Motor neuron (in vitro differentiated cells): ENCODE measurements around the gene CELSR1. TPM values are rescaled to one million over a fixed set of nuclear protein-coding genes. Genes with fewer than 3 reads are reported as not detected.

Experiments
- ATAC-seq, 8 experiments: fragments of 200-7000 bp; cut with Tn5 transposase; replicated peaks in 6 of 8; 2 replicates each; pipeline ENCODE4 v1.8.0; 2021; ENCODE audit warnings: mild to moderate bottlenecking in 8 of 8, moderate library complexity in 8 of 8
- H3K27ac ChIP-seq, 2 donors: fragments of 250-450 bp; sonication (Bioruptor Pico); 2 replicates each; pipeline ENCODE4 v1.9.0; 2021; ENCODE audit warnings: antibody characterized with exemption in 2 of 2, mild to moderate bottlenecking in 2 of 2, moderate library complexity in 1 of 2
- H3K4me1 ChIP-seq, 2 donors: fragments of 250-450 bp; sonication (Bioruptor Pico); replicated peaks in 1 of 2; 2 replicates each; pipeline ENCODE4 v1.6.1; 2021; ENCODE audit warnings: antibody characterized with exemption in 2 of 2, mild to moderate bottlenecking in 2 of 2, moderate library complexity in 1 of 2
- H3K4me3 ChIP-seq, 5 donors: fragments of 250-450 bp; sonication (Bioruptor Pico); 2 replicates each; pipeline ENCODE4 v1.9.0; 2021; ENCODE audit warnings: antibody characterized with exemption in 5 of 5, mild to moderate bottlenecking in 5 of 5, moderate library complexity in 4 of 5
- WGBS, 10 experiments: fragments of 450-650 bp; shearing (Covaris generic); methylation state at CpG; one replicate each; pipeline ENCODE4 v1.0.0; 2022; 5-methylcytosine and 5-hydroxymethylcytosine counted together
- in situ Hi-C, 9 experiments: fragments of 400-800 bp; cut with MboI; loops; one replicate each; pipeline ENCODE4 v1.15.0; 2021; ENCODE audit warnings: low sequenced_read_pairs in 9 of 9, low pct_unique_long_range_greater_than_20kb in 2 of 9; ENCODE audit not compliant: unreplicated experiment in 9 of 9
- total RNA-seq, 8 experiments: library from RNA; unstranded; fragments of 300-600 nt; gene quantifications; 2 replicates each; pipeline versions ENCODE4 v1.2.3 to v1.2.4, GENCODE V29; 2022

CELSR1 gene
- total RNA-seq, 8 experiments from 2014 or later = 0.76 to 26.6 (median 4.7) TPM

GRCh38 chr22:46368871-46369715, 168.3 kb downstream of the CELSR1 start:
- in situ Hi-C loops = loop anchor here in 4 of 9 experiments (10.0 to 25.0 kb wide), 2 partner anchors 168 to 176 kb away; partner anchors contain the start of gene CELSR1 (in 3 of the 4)
- WGBS, 10 experiments = 92 to 100% (median 100%) methylated on average over 1 to 6 of the region's 31 CpGs; no CpG with 5 or more reads in 7 of the 10 experiments

GRCh38 chr22:46368422-46368821, 169.0 kb downstream of the CELSR1 start:
- ATAC-seq = peak in 1 of 8 experiments; percentile 1
- peaks cover 3 to 6% of the 10 kb centered on the region in 2 donors for H3K4me1 ChIP-seq
- H3K4me3 ChIP-seq = no peak overlapping the region
- in situ Hi-C loops = loop anchor here in 4 of 9 experiments (10.0 to 25.0 kb wide), 2 partner anchors 169 to 176 kb away; partner anchors contain the start of gene CELSR1 (in 3 of the 4)
- 67 to 83% (median 72%) methylated on average over 3 to 5 of the region's 12 CpGs; no CpG with 5 or more reads in 7 of the 10 experiments for WGBS, 10 experiments
- H3K27ac ChIP-seq = no peak overlapping the region

More at GRCh38 chr22:46368871-46369715, 168.3 kb downstream of the CELSR1 start:
- no peak for ATAC-seq
- H3K27ac ChIP-seq = no peak overlapping the region
- H3K4me1 ChIP-seq = peaks cover 3 to 4% of the 10 kb centered on the region in 2 donors
- no peak overlapping the region for H3K4me3 ChIP-seq

GRCh38 chr22:46367707-46368191, 169.7 kb downstream of the CELSR1 start:
- peaks cover 3 to 6% of the 10 kb centered on the region in 2 donors for H3K4me1 ChIP-seq
- H3K27ac ChIP-seq = no peak overlapping the region
- in situ Hi-C loops = loop anchor here in 4 of 9 experiments (10.0 to 25.0 kb wide), 2 partner anchors 170 to 177 kb away; partner anchors contain the start of gene CELSR1 (in 3 of the 4)
- no peak overlapping the region for H3K4me3 ChIP-seq
- WGBS, 10 experiments = 39 to 75% (median 56%) methylated on average over 1 to 5 of the region's 19 CpGs; no CpG with 5 or more reads in 6 of the 10 experiments
- ATAC-seq = peak; percentile 41 to 89 (median 62)

GRCh38 chr22:46366801-46367706, 170.4 kb downstream of the CELSR1 start:
- peak in 4 of 8 experiments; percentile 13 to 21 (median 18) for ATAC-seq
- H3K4me1 ChIP-seq = peaks cover 3 to 6% of the 10 kb centered on the region in 2 donors
- no peak overlapping the region for H3K27ac ChIP-seq
- no peak overlapping the region for H3K4me3 ChIP-seq
- 40 to 95% (median 85%) methylated on average over 1 to 7 of the region's 45 CpGs; no CpG with 5 or more reads in 6 of the 10 experiments for WGBS, 10 experiments
- in situ Hi-C loops = loop anchor here in 4 of 9 experiments (10.0 to 25.0 kb wide), 2 partner anchors 170 to 178 kb away; partner anchors contain the start of gene CELSR1 (in 3 of the 4)

GRCh38 chr22:46366327-46366731, 171.1 kb downstream of the CELSR1 start:
- no CpG with 5 or more reads among the region's 19 CpGs for WGBS, 10 experiments
- Histone ChIP-seq H3K4me1 (peaks cover 3 to 6% of the 10 kb centered on the region in 2 donors), H3K27ac (no peak overlapping the region), H3K4me3 (no peak overlapping the region)
- ATAC-seq = peak in 3 of 8 experiments; percentile 7 to 19 (median 11)
- in situ Hi-C loops = loop anchor here in 4 of 9 experiments (10.0 to 25.0 kb wide), 2 partner anchors 171 to 178 kb away; partner anchors contain the start of gene CELSR1 (in 3 of the 4)

- Histone ChIP-seq H3K27ac (no peak overlapping the region), H3K4me1 (peaks cover 3 to 6% of the 10 kb centered on the region in 2 donors), H3K4me3 (no peak overlapping the region)
- in situ Hi-C loops = loop anchor here in 4 of 9 experiments (10.0 to 25.0 kb wide), 2 partner anchors 172 to 180 kb away; partner anchors contain the start of gene CELSR1 (in 3 of the 4)
- no peak for ATAC-seq
- WGBS, 10 experiments = 61 to 100% (median 93%) methylated on average over 2 to 8 of the region's 22 CpGs; no CpG with 5 or more reads in 5 of the 10 experiments
Measured at GRCh38 chr22:46365166-46365624, 172.2 kb downstream of the CELSR1 start.

- Histone ChIP-seq H3K4me1 (peaks cover 3 to 6% of the 10 kb centered on the region in 2 donors), H3K4me3 (no peak overlapping the region), H3K27ac (peak overlapping the region in 1 of 2 donors; percentile 62)
- 60 to 100% (median 100%) methylated on average over 1 to 2 of the region's 26 CpGs; no CpG with 5 or more reads in 6 of the 10 experiments for WGBS, 10 experiments
- no peak for ATAC-seq
- in situ Hi-C loops = loop anchor here in 4 of 9 experiments (10.0 to 25.0 kb wide), 2 partner anchors 173 to 180 kb away; partner anchors contain the start of gene CELSR1 (in 3 of the 4)
Measured at GRCh38 chr22:46364341-46365165, 172.9 kb downstream of the CELSR1 start.

- H3K27ac ChIP-seq = peak overlapping the region in 1 of 2 donors; percentile 62
- peaks cover 3 to 6% of the 10 kb centered on the region in 2 donors for H3K4me1 ChIP-seq
- H3K4me3 ChIP-seq = no peak overlapping the region
- ATAC-seq = peak in 1 of 8 experiments; percentile 15
- in situ Hi-C loops = loop anchor here in 4 of 9 experiments (10.0 to 25.0 kb wide), 2 partner anchors 174 to 181 kb away; partner anchors contain the start of gene CELSR1 (in 3 of the 4)
- 40 to 100% (median 93%) methylated on average over 1 to 3 of the region's 35 CpGs; no CpG with 5 or more reads in 7 of the 10 experiments for WGBS, 10 experiments
Measured at GRCh38 chr22:46363611-46364321, 173.7 kb downstream of the CELSR1 start.

- no peak for ATAC-seq
- Histone ChIP-seq H3K4me3 (no peak overlapping the region), H3K27ac (no peak overlapping the region), H3K4me1 (peaks cover 3 to 6% of the 10 kb centered on the region in 2 donors)
- 60 to 96% (median 94%) methylated on average over 1 to 5 of the region's 15 CpGs; no CpG with 5 or more reads in 7 of the 10 experiments for WGBS, 10 experiments
- in situ Hi-C loops = loop anchor here in 4 of 9 experiments (10.0 to 25.0 kb wide), 2 partner anchors 174 to 182 kb away; partner anchors contain the start of gene CELSR1 (in 3 of the 4)
Measured at GRCh38 chr22:46362934-46363515, 174.4 kb downstream of the CELSR1 start.

GRCh38 chr22:46362203-46362933, 175.1 kb downstream of the CELSR1 start:
- Histone ChIP-seq H3K4me1 (peaks cover 0 to 6% of the 10 kb centered on the region in 2 donors), H3K27ac (no peak overlapping the region), H3K4me3 (no peak overlapping the region)
- 35 to 100% (median 94%) methylated on average over 1 to 13 of the region's 25 CpGs; no CpG with 5 or more reads in 5 of the 10 experiments for WGBS, 10 experiments
- peak in 1 of 8 experiments; percentile 15 for ATAC-seq
- in situ Hi-C loops = loop anchor here in 4 of 9 experiments (10.0 to 25.0 kb wide), 2 partner anchors 175 to 182 kb away; partner anchors contain the start of gene CELSR1 (in 3 of the 4)
